ENCODE results near the gene KCNMA1.

DNA sequence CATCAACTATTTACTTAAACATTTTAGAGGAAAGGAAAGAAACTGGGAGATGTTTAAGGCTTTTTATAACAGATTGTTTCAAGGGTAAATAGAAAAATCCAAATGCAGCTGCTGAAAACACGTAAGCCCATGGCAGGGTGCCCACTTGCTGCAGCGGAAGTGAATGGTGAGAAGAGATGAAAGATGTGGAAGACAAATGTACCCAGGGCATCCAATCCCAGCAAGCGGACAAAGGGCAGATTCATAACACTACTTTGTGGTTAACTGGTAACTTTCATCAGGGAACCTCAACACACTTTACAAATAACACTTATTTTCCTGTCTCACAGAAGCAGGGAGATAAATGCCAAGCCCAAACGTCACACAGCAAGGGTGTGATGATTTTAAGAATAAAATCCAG is 358.4 kb downstream of the KCNMA1 start:
- TF ChIP-seq YY1 (IDR thresholded peaks at IDR 0.05; ENCODE audit: insufficient read depth, insufficient read length) (no peak), ZNF274 (IDR thresholded peaks at IDR 0.05; ENCODE audit: low read depth, low read length) (no peak)

Data from NT2/D1 (cell line).